Measurements from ENCODE around the gene CASD1. TPM values are rescaled to one million over a fixed set of nuclear protein-coding genes. Genes with fewer than 3 reads are reported as not detected.
A peak's percentile ranks its signal among the peaks of the same experiment; 100 is the strongest.

The CASD1 gene
- total RNA-seq (2012; rRNA removed) = 4.5 and 11.9 TPM in 2 replicates
- 2.7 and 4.0 TPM in 2 replicates for polyA plus RNA-seq (2012; rRNA removed)
- polyA plus RNA-seq (2012; cell fraction: cytosol; rRNA removed) = 0.46 and 0.47 TPM in 2 replicates
- polyA plus RNA-seq (2012; cell fraction: nucleus; rRNA removed; ENCODE audit: low replicate concordance) = 1.7 and 6.7 TPM in 2 replicates
- percentile 62 among the genes with signal in this experiment for Bru-seq, nascent RNA
- BruChase-seq, experiment 1, labeled RNA remaining after a 6-hour chase = percentile 59 among the genes with signal in this experiment
- percentile 66 among the genes with signal in this experiment for BruChase-seq, experiment 2, labeled RNA remaining after a 2-hour chase
- long read RNA-seq, transcript CASD1-201 (18 exons, 3,942 nt) = major isoform, 9 of 10 reads
- long read RNA-seq, partial matches to known transcripts = 1 of 10 reads
- long read RNA-seq, other reads (novel, unspliced or antisense) = 0 of 10 reads

GRCh38 chr7:94509264-94509886 is at the start of gene CASD1:
Gene CASD1, plus strand, starts transcription at chr7:94509809. Its CDS starts 276 bp downstream, at chr7:94510085.
- H3K4me1 ChIP-seq (ENCODE audit: control insufficient read depth, insufficient read depth, low read length) = peaks cover 3% of the 10 kb centered on the region
- peak within 1 kb of the TSS; percentile 48; the same call in 1 of the 2 replicates for H3K14ac ChIP-seq (replicated peaks; ENCODE audit: low read depth, low read length)
- H3K4me3 ChIP-seq (ENCODE audit: insufficient read depth, low read depth, low read length) = peak within 1 kb of the TSS; percentile 96
- H2AK5ac ChIP-seq (ENCODE audit: low read depth, low read length) = no peak within 1 kb of the TSS
- H3K27ac ChIP-seq (ENCODE audit: insufficient read depth, low read length) = peak within 1 kb of the TSS; percentile 90
- 0 out of 2 replicates have a peak within 1 kb of the TSS, but pooled peaks have one; percentile 9 for H2BK20ac ChIP-seq (ENCODE audit: low read depth, low read length)
- peak; percentile 77 for ATAC-seq (ENCODE audit: low read depth)
- peak within 1 kb of the TSS; percentile 93 for H3K18ac ChIP-seq (ENCODE audit: low read depth, low read length)
- H3K56ac ChIP-seq (ENCODE audit: extremely low read depth, insufficient read depth, low read length) = no peak within 1 kb of the TSS; the same call in 1 of the 2 replicates
- H2AFZ ChIP-seq (replicated peaks; ENCODE audit: low read length, poor library complexity) = peak within 1 kb of the TSS; percentile 100
- in situ Hi-C loops (cut with MboI; ENCODE audit: low sequenced_read_pairs) = no loop called here
- dilution Hi-C loops (cut with HindIII; ENCODE audit: low sequenced_read_pairs, unreplicated experiment) = no loop called here
- ChIA-PET CTCF (no interaction called here), POLR2A (ENCODE audit: unreplicated experiment) (no interaction called here)
- no peaks in the 10 kb centered on the region for H4K20me1 ChIP-seq (ENCODE audit: insufficient read depth, low read length)
- 0 out of 2 replicates have a peak, but pooled peaks cover 5% of the 10 kb centered on the region for H3K9me1 ChIP-seq (ENCODE audit: insufficient read depth, low read length)
- H2BK120ac ChIP-seq (ENCODE audit: low read depth, low read length) = peak within 1 kb of the TSS; percentile 80
- peak within 1 kb of the TSS; percentile 91; the same call in 1 of the 3 replicates for H2BK15ac ChIP-seq (ENCODE audit: low read depth, low read length)
- no peaks in the 10 kb centered on the region for H3K27me3 ChIP-seq (ENCODE audit: control insufficient read depth, insufficient read depth, low read length)
- peak within 1 kb of the TSS; percentile 89 for H3K9ac ChIP-seq (ENCODE audit: low read depth, low read length)
- no peaks in the 10 kb centered on the region for H3K9me3 ChIP-seq (ENCODE audit: control insufficient read depth, insufficient read depth, low read length)
- H3K23ac ChIP-seq (ENCODE audit: low read depth, low read length) = peak within 1 kb of the TSS; percentile 31; the same call in 1 of the 2 replicates
- intact Hi-C loops (cut with micrococcal nuclease) = no loop called here
- peak within 1 kb of the TSS; percentile 92 for H4K91ac ChIP-seq (ENCODE audit: insufficient read depth, low read depth, low read length)
- no TSS peak for BruUV-seq (replicated peaks)
- peak within 1 kb of the TSS; percentile 89 for H2BK5ac ChIP-seq (ENCODE audit: low read depth, low read length, poor library complexity, severe bottlenecking)
- peak; percentile 1 for DNase-seq
- H4K5ac ChIP-seq (ENCODE audit: low read depth, low read length) = peak within 1 kb of the TSS; percentile 95
- peak within 1 kb of the TSS; percentile 79 to 98 for H4K8ac ChIP-seq (ENCODE audit: low read depth in 2 of 2, low read length in 2 of 2)
- peaks cover 14 to 18% of the 10 kb centered on the region in 2 experiments; a peak in 3 of 4 replicates for H3K79me1 ChIP-seq (ENCODE audit: low read depth in 1 of 2, low read length in 2 of 2)
- H3K4ac ChIP-seq (ENCODE audit: low read depth, low read length) = peak within 1 kb of the TSS; percentile 83
- H3K4me2 ChIP-seq (ENCODE audit: low read depth, low read length) = peak within 1 kb of the TSS; percentile 88
- H2AK9ac ChIP-seq (replicated peaks; ENCODE audit: low read depth, low read length, poor library complexity) = peak within 1 kb of the TSS; percentile 94
- no peaks in the 10 kb centered on the region for H3K36me3 ChIP-seq (ENCODE audit: control insufficient read depth, insufficient read depth, low read length)
- no CpG with 5 or more reads among the region's 40 CpGs for WGBS, 2 experiments (ENCODE audit: extremely low coverage in 2 of 2, insufficient read length in 1 of 2)
- no peak for TF ChIP-seq MAFK (IDR thresholded peaks at IDR 0.05; ENCODE audit: low read depth, low read length)
- TF ChIP-seq CHD1 (IDR thresholded peaks at IDR 0.05; ENCODE audit: low read depth, low read length) = no peak
- no peak for TF ChIP-seq ELK1 (IDR thresholded peaks at IDR 0.05; ENCODE audit: borderline replicate concordance, low read depth, low read length)
- no peak for TF ChIP-seq RAD21 (IDR thresholded peaks at IDR 0.05; ENCODE audit: low read length)
- no peak for TF ChIP-seq USF2 (IDR thresholded peaks at IDR 0.05; ENCODE audit: low read depth, low read length)
- TF ChIP-seq CTCF (conservative IDR thresholded peaks at IDR 0.05; ENCODE audit: low read depth, low read length) = no peak
- TF ChIP-seq RFX5 (IDR thresholded peaks at IDR 0.05; ENCODE audit: low read depth, low read length) = no peak
- no peak for TF ChIP-seq FOS (IDR thresholded peaks at IDR 0.05; ENCODE audit: low read depth, low read length)
- no peak for TF ChIP-seq NFE2L2 (IDR thresholded peaks at IDR 0.05; ENCODE audit: low read depth, low read length)
- no peak for TF ChIP-seq MAZ (IDR thresholded peaks at IDR 0.05; ENCODE audit: borderline replicate concordance, low read depth, low read length)
- TF ChIP-seq POLR2A (IDR thresholded peaks at IDR 0.05; ENCODE audit: low read depth, low read length) = no peak
- no peak for TF ChIP-seq MXI1 (IDR thresholded peaks at IDR 0.05; ENCODE audit: borderline replicate concordance, low read depth, low read length)
- TF ChIP-seq CEBPB (IDR thresholded peaks at IDR 0.05; ENCODE audit: low read depth, low read length) = no peak
